GM12878 (cell line): Measurements from ENCODE around the gene ALOX12. TPM values are rescaled to one million over a fixed set of nuclear protein-coding genes. Genes with fewer than 3 reads are reported as not detected.

Experiments
- ATF7 ChIP-seq: fragments of 450-650 bp; IDR thresholded peaks from 2 replicates; pipeline ENCODE4 v1.6.1; 2016; ENCODE audit warnings: low read depth, mild to moderate bottlenecking
- CHD1 ChIP-seq: IDR thresholded peaks from 2 replicates; pipeline ENCODE4 v1.6.1; 2012; ENCODE audit warnings: low read depth, low read length, improper control_type of control experiment
- CREM ChIP-seq: IDR thresholded peaks from 2 replicates; pipeline ENCODE4 v1.6.1; 2014; ENCODE audit warnings: antibody characterized with exemption, low read depth
- CTCF ChIP-seq, 3 experiments: IDR thresholded peaks in 2 of 3; conservative IDR thresholded peaks in 1 of 3; 2 replicates each; pipeline ENCODE4 v1.5.1; 2011; ENCODE audit warnings: low read depth in 3 of 3, low read length in 3 of 3, mild to moderate bottlenecking in 3 of 3, control low read depth in 2 of 3, moderate library complexity in 2 of 3, inconsistent platforms in 1 of 3, mixed read lengths in 1 of 3; ENCODE audit not compliant: control insufficient read depth in 2 of 3, insufficient read depth in 1 of 3; ENCODE audit errors: extremely low read depth in 1 of 3
- ESRRA ChIP-seq: IDR thresholded peaks from 2 replicates; pipeline ENCODE4 v1.6.1; 2012; ENCODE audit warnings: mild to moderate bottlenecking, low read length, improper control_type of control experiment
- POLR2AphosphoS2 ChIP-seq: IDR thresholded peaks from 2 replicates; pipeline ENCODE4 v1.6.1; 2011; ENCODE audit warnings: low read depth, mild to moderate bottlenecking, low read length, improper control_type of control experiment, moderate library complexity
- PRDM15 ChIP-seq: fragments of 450-650 bp; formaldehyde crosslinking; IDR thresholded peaks from 2 replicates; pipeline ENCODE4 v1.4.0; 2020; ENCODE audit warnings: mild to moderate bottlenecking, moderate library complexity
- RELA ChIP-seq: fragments of 450-650 bp; IDR thresholded peaks from 2 replicates; pipeline ENCODE4 v1.8.0; 2014; ENCODE audit warnings: borderline replicate concordance; ENCODE audit not compliant: partially characterized antibody
- RELB ChIP-seq: fragments of 450-650 bp; IDR thresholded peaks from 2 replicates; pipeline ENCODE4 v1.6.1; 2017; ENCODE audit warnings: low read depth, mild to moderate bottlenecking, moderate library complexity
- ZBTB40 ChIP-seq: fragments of 450-650 bp; IDR thresholded peaks from 2 replicates; pipeline ENCODE4 v1.6.1; 2016; ENCODE audit warnings: mild to moderate bottlenecking, moderate library complexity, borderline replicate concordance
- polyA plus RNA-seq, 11 experiments: library from polyadenylated mRNA; depleted of rRNA in 4 of 11; unstranded in 6 of 11; stranded (reverse) in 5 of 11; fragments of >200 nt; fragmentation: Nextera tagmentation in 4 of 11; fragmentation: Illumina TruSeq in 1 of 11; extraction: Ambion mirVana in 4 of 11; extraction: Trizol in 1 of 11; gene quantifications; 1 replicate in 1 of 11; 2 replicates in 10 of 11; pipeline versions ENCODE4 v1.2.1 to v1.2.3, GENCODE V29; 2011 to 2016; ENCODE audit warnings: inconsistent platforms in 2 of 11, missing spikeins in 2 of 11, low read depth in 1 of 11
- total RNA-seq, 4 experiments: library from RNA; depleted of rRNA in 3 of 4; stranded (reverse); fragments of >200 nt in 3 of 4; fragmentation: Illumina TruSeq in 1 of 4; extraction: Trizol in 1 of 4; gene quantifications; 2 replicates each; pipeline versions ENCODE4 v1.2.1 to v1.2.3, GENCODE V29; 2013 to 2021

Gene ALOX12
- total and polyA plus RNA-seq, 10 of the 15 experiments (the other 5 are each of a cell fraction or from before 2014, with no cell fraction given): 0.23 to 0.82 (median 0.58) TPM; not detected in 6

GRCh38 chr17:7021993-7022778, 26.3 kb downstream of the ALOX12 start (continued):
- TF ChIP-seq CTCF (IDR thresholded peaks at IDR 0.05 in 2 of 3, conservative IDR thresholded peaks at IDR 0.05 in 1 of 3; ENCODE audit: control insufficient read depth in 2 of 3, extremely low read depth in 1 of 3, insufficient read depth in 1 of 3, low read depth in 3 of 3, low read length in 3 of 3) (peak; percentile 93 to 96 (median 96)), PRDM15 (CRISPR knock-in tag) (no peak), CHD1 (no peak), ESRRA (no peak), ATF7 (no peak), RELB (peak; percentile 65; the same call in 1 of the 2 replicates), CREM (no peak), ZBTB40 (peak; percentile 86), RELA (peak; percentile 63), POLR2AphosphoS2 (no peak)
